Mesodermal cell (in vitro differentiated cells): ENCODE results near the gene AFP.

Experiments used
- H3K27ac ChIP-seq: 2 replicates; pipeline ENCODE4 v1.7.0; 2013; ENCODE audit warnings: mild to moderate bottlenecking, low read depth, low read length, moderate library complexity; ENCODE audit not compliant: severe bottlenecking
- H3K36me3 ChIP-seq: 2 replicates; pipeline ENCODE4 v1.7.1; 2013; ENCODE audit warnings: mild to moderate bottlenecking, low read length, moderate library complexity; ENCODE audit not compliant: control insufficient read depth, insufficient read depth
- H3K4me1 ChIP-seq: one replicate; pipeline ENCODE4 v1.7.1; 2013; ENCODE audit warnings: mild to moderate bottlenecking, low read length; ENCODE audit not compliant: insufficient read depth, control insufficient read depth, poor library complexity, severe bottlenecking
- H3K4me3 ChIP-seq: 2 replicates; pipeline ENCODE4 v1.7.0; 2013; ENCODE audit warnings: low read length, control low read depth, mild to moderate bottlenecking; ENCODE audit not compliant: insufficient read depth, poor library complexity, severe bottlenecking; ENCODE audit errors: extremely low read depth
- H3K9me3 ChIP-seq: 2 replicates; pipeline ENCODE4 v1.7.1; 2013; ENCODE audit warnings: mild to moderate bottlenecking, low read length, moderate library complexity; ENCODE audit not compliant: control insufficient read depth
- WGBS, 2 experiments: methylation state at CpG; one replicate each; pipeline ENCODE4 v1.1.5; 2013; ENCODE audit warnings: missing lambda C conversion rate in 2 of 2; ENCODE audit not compliant: insufficient coverage in 2 of 2; 5-methylcytosine and 5-hydroxymethylcytosine counted together

The AFP gene

GRCh38 chr4:73460913-73461522 is 25.0 kb downstream of the AFP start:
- no peaks in the 10 kb centered on the region for H3K36me3 ChIP-seq
- no peaks in the 10 kb centered on the region for H3K9me3 ChIP-seq
- 100% methylated on average over 1 of the region's 4 CpGs; no CpG with 5 or more reads in 1 of the 2 experiments for WGBS, 2 experiments
- H3K4me1 ChIP-seq, result no peaks in the 10 kb centered on the region
- H3K4me3 ChIP-seq, result no peak overlapping the region
- no peak overlapping the region for H3K27ac ChIP-seq

- WGBS, 2 experiments, result no CpG with 5 or more reads among the region's 3 CpGs
- Histone ChIP-seq H3K4me1 (no peaks in the 10 kb centered on the region), H3K36me3 (no peaks in the 10 kb centered on the region), H3K27ac (no peak overlapping the region), H3K9me3 (no peaks in the 10 kb centered on the region), H3K4me3 (no peak overlapping the region)
Observed at GRCh38 chr4:73468170-73468569, 32.1 kb downstream of the AFP start.

- no peaks in the 10 kb centered on the region for H3K36me3 ChIP-seq
- peaks cover 5% of the 10 kb centered on the region for H3K9me3 ChIP-seq
- no peak overlapping the region for H3K4me3 ChIP-seq
- H3K4me1 ChIP-seq, result no peaks in the 10 kb centered on the region
- WGBS, 2 experiments, result 75 to 100% methylated on average over 1 of the region's 1 CpG
- H3K27ac ChIP-seq, result no peak overlapping the region
Observed at GRCh38 chr4:73470728-73471127, 34.7 kb downstream of the AFP start.

- no peak overlapping the region for H3K27ac ChIP-seq
- peaks cover 5% of the 10 kb centered on the region for H3K9me3 ChIP-seq
- no peak overlapping the region for H3K4me3 ChIP-seq
- WGBS, 2 experiments, result 81 to 87% methylated on average over 4 to 9 of the region's 11 CpGs
- no peaks in the 10 kb centered on the region for H3K36me3 ChIP-seq
- H3K4me1 ChIP-seq, result no peaks in the 10 kb centered on the region
Observed at GRCh38 chr4:73477176-73477575, 41.2 kb downstream of the AFP start.

- Histone ChIP-seq H3K36me3 (no peaks in the 10 kb centered on the region), H3K9me3 (peaks cover 5% of the 10 kb centered on the region), H3K27ac (no peak overlapping the region), H3K4me1 (no peaks in the 10 kb centered on the region), H3K4me3 (no peak overlapping the region)
- WGBS, 2 experiments, result 100% methylated on average over 1 of the region's 1 CpG
Observed at GRCh38 chr4:73479323-73479722, 43.3 kb downstream of the AFP start.

GRCh38 chr4:73481358-73481757 is 45.3 kb downstream of the AFP start, which contains the start of gene AFM:
AFM (plus strand) TSS chr4:73481745; CDS start chr4:73481776, 31 bp downstream.
- no peak within 1 kb of the TSS for H3K4me3 ChIP-seq

GRCh38 chr4:73485085-73485484 is 49.1 kb downstream of the AFP start:
- Histone ChIP-seq H3K27ac (no peak overlapping the region), H3K4me1 (no peaks in the 10 kb centered on the region), H3K36me3 (no peaks in the 10 kb centered on the region), H3K9me3 (no peaks in the 10 kb centered on the region), H3K4me3 (no peak overlapping the region)

More at GRCh38 chr4:73481358-73481757, 45.3 kb downstream of the AFP start, which contains the start of gene AFM:
- Histone ChIP-seq H3K4me1 (no peaks in the 10 kb centered on the region), H3K36me3 (no peaks in the 10 kb centered on the region), H3K27ac (no peak within 1 kb of the TSS), H3K9me3 (no peaks in the 10 kb centered on the region)
- WGBS, 2 experiments, result no CpG with 5 or more reads among the region's 2 CpGs

- Histone ChIP-seq H3K27ac (no peak overlapping the region), H3K36me3 (no peaks in the 10 kb centered on the region), H3K4me1 (no peaks in the 10 kb centered on the region), H3K4me3 (no peak overlapping the region), H3K9me3 (no peaks in the 10 kb centered on the region)
Observed at GRCh38 chr4:73485596-73485995, 49.6 kb downstream of the AFP start.

GRCh38 chr4:73486497-73486896 is 50.5 kb downstream of the AFP start:
- H3K9me3 ChIP-seq, result no peaks in the 10 kb centered on the region
- H3K27ac ChIP-seq, result no peak overlapping the region
- 80% methylated on average over 1 of the region's 1 CpG; no CpG with 5 or more reads in 1 of the 2 experiments for WGBS, 2 experiments

GRCh38 chr4:73487233-73487632 is 51.2 kb downstream of the AFP start:
- no peak overlapping the region for H3K4me3 ChIP-seq
- no peaks in the 10 kb centered on the region for H3K9me3 ChIP-seq
- no peak overlapping the region for H3K27ac ChIP-seq
- no peaks in the 10 kb centered on the region for H3K36me3 ChIP-seq
- no peaks in the 10 kb centered on the region for H3K4me1 ChIP-seq
- WGBS, 2 experiments, result no CpG with 5 or more reads among the region's 1 CpG

More at GRCh38 chr4:73486497-73486896, 50.5 kb downstream of the AFP start:
- Histone ChIP-seq H3K36me3 (no peaks in the 10 kb centered on the region), H3K4me3 (no peak overlapping the region), H3K4me1 (no peaks in the 10 kb centered on the region)

GRCh38 chr4:73499996-73500765 is 64.2 kb downstream of the AFP start:
- 92% methylated on average over 2 of the region's 4 CpGs; no CpG with 5 or more reads in 1 of the 2 experiments for WGBS, 2 experiments
- H3K27ac ChIP-seq, result no peak overlapping the region

More at GRCh38 chr4:73499996-73500765, 64.2 kb downstream of the AFP start:
- Histone ChIP-seq H3K4me3 (no peak overlapping the region), H3K4me1 (no peaks in the 10 kb centered on the region), H3K36me3 (no peaks in the 10 kb centered on the region), H3K9me3 (no peaks in the 10 kb centered on the region)
